ENCODE results near the gene OFD1. TPM values are rescaled to one million over a fixed set of nuclear protein-coding genes. Genes with fewer than 3 reads are reported as not detected.

Gene OFD1
- total RNA-seq, 2 donors from 2014 or later = 7.7 to 8.1 TPM

GRCh38 chrX:13750812-13751211 is 16.3 kb downstream of the OFD1 start:
- H3K4me1 ChIP-seq = no peaks in the 10 kb centered on the region
- no peak overlapping the region for H3K27ac ChIP-seq
- H3K4me3 ChIP-seq = no peak overlapping the region
- no peaks in the 10 kb centered on the region for H3K27me3 ChIP-seq
- peaks cover 17% of the 10 kb centered on the region for H3K36me3 ChIP-seq
- DNase-seq (ENCODE audit: low spot score) = no peak
- no peaks in the 10 kb centered on the region for H3K9me3 ChIP-seq
- TF ChIP-seq CTCF (IDR thresholded peaks at IDR 0.05) = no peak

DNA sequence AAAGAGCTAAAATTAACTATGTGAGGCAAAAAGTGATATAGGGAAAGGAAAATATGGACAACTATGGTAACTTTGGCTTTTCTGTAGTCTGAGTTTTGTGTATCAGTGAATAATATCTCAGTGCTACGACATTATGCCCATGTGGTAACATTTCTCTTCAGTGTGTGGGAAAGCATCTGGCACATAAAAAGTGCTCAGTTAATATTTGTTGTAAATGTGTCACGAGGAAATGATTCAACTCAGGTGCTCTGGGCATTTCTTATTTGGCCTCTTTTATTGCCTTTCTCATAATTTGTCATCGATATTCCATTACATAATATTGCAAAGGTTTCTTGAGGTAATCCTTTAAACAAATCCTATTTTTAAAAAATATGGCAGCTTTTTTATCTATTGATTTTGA is 17.6 kb downstream of the OFD1 start:
- Histone ChIP-seq H3K27me3 (no peaks in the 10 kb centered on the region), H3K4me3 (no peak overlapping the region), H3K36me3 (peaks cover 17% of the 10 kb centered on the region), H3K4me1 (no peaks in the 10 kb centered on the region), H3K27ac (no peak overlapping the region), H3K9me3 (no peaks in the 10 kb centered on the region)
- TF ChIP-seq CTCF (IDR thresholded peaks at IDR 0.05) = no peak
- no peak for DNase-seq (ENCODE audit: low spot score)

DNA sequence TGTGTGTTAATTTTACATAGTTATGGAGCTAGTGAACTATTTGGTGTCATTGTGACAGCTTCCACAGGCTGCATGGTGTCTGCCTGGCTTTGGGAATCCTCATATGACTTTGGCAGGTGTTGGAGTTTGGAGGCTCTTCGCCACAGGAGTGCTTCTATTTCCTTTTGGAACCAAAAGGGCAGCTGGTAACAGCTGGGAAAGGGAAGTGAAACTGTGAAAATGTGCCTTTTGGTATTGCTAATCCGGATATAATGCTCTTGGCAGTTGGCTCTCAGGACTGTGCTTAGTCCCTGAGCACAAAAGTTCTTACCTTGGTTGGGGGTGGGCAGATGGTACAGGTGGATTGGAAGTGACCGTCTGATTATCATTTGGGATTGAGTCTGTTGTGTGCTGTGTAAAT is 18.1 kb downstream of the OFD1 start:
- H3K27ac ChIP-seq = no peak overlapping the region
- DNase-seq (ENCODE audit: low spot score) = no peak
- H3K4me1 ChIP-seq = no peaks in the 10 kb centered on the region
- peaks cover 17% of the 10 kb centered on the region for H3K36me3 ChIP-seq
- no peaks in the 10 kb centered on the region for H3K9me3 ChIP-seq
- no peaks in the 10 kb centered on the region for H3K27me3 ChIP-seq
- no peak for TF ChIP-seq CTCF (IDR thresholded peaks at IDR 0.05)
- H3K4me3 ChIP-seq = no peak overlapping the region

- H3K4me3 ChIP-seq = no peak overlapping the region
- no peaks in the 10 kb centered on the region for H3K4me1 ChIP-seq
- H3K9me3 ChIP-seq = no peaks in the 10 kb centered on the region
- H3K36me3 ChIP-seq = peaks cover 8% of the 10 kb centered on the region
- TF ChIP-seq CTCF (IDR thresholded peaks at IDR 0.05) = no peak
- no peak for DNase-seq (ENCODE audit: low spot score)
- no peaks in the 10 kb centered on the region for H3K27me3 ChIP-seq
- no peak overlapping the region for H3K27ac ChIP-seq
Observed at GRCh38 chrX:13754765-13755164, 20.2 kb downstream of the OFD1 start.

DNA sequence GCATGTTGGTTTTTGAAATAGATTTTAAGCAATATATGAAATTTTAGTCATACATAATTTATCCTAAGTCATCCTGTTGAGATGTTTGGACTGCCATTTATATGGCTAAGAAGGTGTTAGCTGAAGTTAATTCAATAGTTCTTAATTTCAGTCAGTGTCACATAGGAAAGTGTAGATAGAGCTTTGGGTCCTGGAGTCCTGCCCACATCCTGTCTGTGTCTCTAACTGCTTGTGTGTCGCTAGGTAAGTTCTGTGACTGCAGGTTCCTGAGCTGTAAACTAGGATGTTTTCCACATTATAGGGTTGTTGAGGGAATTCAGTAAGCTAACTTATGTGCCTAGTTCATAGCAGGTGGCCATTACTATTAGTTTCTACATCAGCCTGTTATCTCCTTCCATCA is 20.7 kb downstream of the OFD1 start:
- Histone ChIP-seq H3K4me3 (no peak overlapping the region), H3K4me1 (no peaks in the 10 kb centered on the region), H3K27me3 (no peaks in the 10 kb centered on the region), H3K9me3 (no peaks in the 10 kb centered on the region), H3K36me3 (peaks cover 12% of the 10 kb centered on the region), H3K27ac (no peak overlapping the region)
- no peak for DNase-seq (ENCODE audit: low spot score)
- TF ChIP-seq CTCF (IDR thresholded peaks at IDR 0.05) = no peak

DNA sequence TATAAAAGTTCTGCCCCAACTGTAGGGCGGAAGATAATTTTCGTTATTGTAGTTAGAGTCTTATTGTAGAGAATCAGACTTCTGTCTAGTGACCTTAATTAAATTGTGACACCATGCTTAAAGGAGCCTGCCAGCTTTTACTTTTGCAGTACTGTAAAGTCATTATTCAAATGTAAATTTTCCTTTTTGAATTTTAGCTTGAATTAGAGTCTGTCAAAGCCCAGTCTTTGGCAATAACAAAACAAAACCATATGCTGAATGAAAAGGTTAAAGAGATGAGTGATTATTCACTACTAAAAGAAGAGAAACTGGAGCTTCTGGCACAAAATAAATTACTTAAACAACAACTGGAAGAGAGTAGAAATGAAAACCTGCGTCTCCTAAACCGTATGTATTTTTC is 21.8 kb downstream of the OFD1 start:
- peaks cover 23% of the 10 kb centered on the region for H3K36me3 ChIP-seq
- H3K27me3 ChIP-seq = no peaks in the 10 kb centered on the region
- TF ChIP-seq CTCF (IDR thresholded peaks at IDR 0.05) = no peak
- no peak overlapping the region for H3K4me3 ChIP-seq
- no peak overlapping the region for H3K27ac ChIP-seq
- no peaks in the 10 kb centered on the region for H3K4me1 ChIP-seq
- DNase-seq (ENCODE audit: low spot score) = no peak
- H3K9me3 ChIP-seq = no peaks in the 10 kb centered on the region

Data from right atrium auricular region (tissue), 2 donors.